Heart left ventricle (tissue), 13 donors: ENCODE data around the gene AFF3.

Source experiments
- POLR2A ChIP-seq, 2 donors: fragments of 450-650 bp; IDR thresholded peaks; one replicate each; pipeline ENCODE4 v1.6.1; 2017; ENCODE audit warnings: antibody characterized with exemption in 2 of 2, mild to moderate bottlenecking in 2 of 2, moderate library complexity in 2 of 2
- TF ChIP-seq, protein P1 (sequence below), 12 donors: fragments of 200-600 bp; sonication (generic) in 4 of 12; IDR thresholded peaks; one replicate each; pipeline versions ENCODE4 v1.5.0 to v1.8.0; 2018 to 2022; ENCODE audit warnings: antibody characterized with exemption in 12 of 12, mild to moderate bottlenecking in 5 of 12
- donor health status: ischemic (EF 13 %, LVEDD 7.1; RV severe dilation, severe dysfunction).
- donor health status: DM: no; HTN: yes; CAD: no.
- donor health status: DM: no; HTN: no; CAD: no.
- donor health status: ischemic (EF 25% LVEDD 6.9; RV normal size, moderate dysfunction).
- donor health status: ischemic (EF 25% LVEDD 5.7; RV mildly dilated, moderate dysfunction).
- donor health status: ischemic (EF 35%, LVEDD 5.7; RV mildly dilated, moderate dysfunction).
- donor health status: nonischemic (EF 11% LVEDD 7.7; RV severe dilation, severe dysfunction).
- donor health status: DM: yes; HTN: yes; CAD: no.
- donor health status: PGD.
- donor health status: ischemic (EF 29% LVEDD 5.4; RV normal size, mild dysfunction).
- donor health status: nonischemic (EF 23%, LVEDD 6.1; RV moderate dilation, normal function).

DNA sequence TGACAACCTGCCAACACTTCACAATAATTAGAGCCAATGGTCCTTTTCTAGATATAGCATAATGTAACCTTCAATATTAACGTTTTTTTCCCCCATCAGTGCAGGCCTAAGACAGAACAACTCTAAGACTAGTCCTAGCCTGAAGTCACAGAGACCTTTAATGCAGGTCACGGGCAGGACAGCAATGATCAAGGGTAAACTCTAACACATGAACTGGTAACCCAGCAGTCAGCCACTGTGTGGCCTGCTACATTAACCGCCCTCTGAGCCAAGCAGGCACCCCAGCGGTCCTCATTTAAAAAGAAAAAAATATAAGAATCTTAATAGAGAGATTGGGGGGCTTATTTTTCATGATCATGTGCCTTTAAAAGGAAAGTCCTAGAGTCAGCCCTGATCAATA lies 290.6 kb downstream of the AFF3 start:
- TF ChIP-seq, protein P1, sequence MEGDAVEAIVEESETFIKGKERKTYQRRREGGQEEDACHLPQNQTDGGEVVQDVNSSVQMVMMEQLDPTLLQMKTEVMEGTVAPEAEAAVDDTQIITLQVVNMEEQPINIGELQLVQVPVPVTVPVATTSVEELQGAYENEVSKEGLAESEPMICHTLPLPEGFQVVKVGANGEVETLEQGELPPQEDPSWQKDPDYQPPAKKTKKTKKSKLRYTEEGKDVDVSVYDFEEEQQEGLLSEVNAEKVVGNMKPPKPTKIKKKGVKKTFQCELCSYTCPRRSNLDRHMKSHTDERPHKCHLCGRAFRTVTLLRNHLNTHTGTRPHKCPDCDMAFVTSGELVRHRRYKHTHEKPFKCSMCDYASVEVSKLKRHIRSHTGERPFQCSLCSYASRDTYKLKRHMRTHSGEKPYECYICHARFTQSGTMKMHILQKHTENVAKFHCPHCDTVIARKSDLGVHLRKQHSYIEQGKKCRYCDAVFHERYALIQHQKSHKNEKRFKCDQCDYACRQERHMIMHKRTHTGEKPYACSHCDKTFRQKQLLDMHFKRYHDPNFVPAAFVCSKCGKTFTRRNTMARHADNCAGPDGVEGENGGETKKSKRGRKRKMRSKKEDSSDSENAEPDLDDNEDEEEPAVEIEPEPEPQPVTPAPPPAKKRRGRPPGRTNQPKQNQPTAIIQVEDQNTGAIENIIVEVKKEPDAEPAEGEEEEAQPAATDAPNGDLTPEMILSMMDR (IDR thresholded peaks at IDR 0.05) = no peak
- TF ChIP-seq POLR2A (IDR thresholded peaks at IDR 0.05) = no peak
